Upper lobe of left lung (tissue), 4 donors: ENCODE results near the gene PEX26.

Experiments used
- CTCF ChIP-seq, 6 experiments: fragments of 450-650 bp in 4 of 6; fragments of 200-600 bp in 2 of 6; sonication (generic) in 2 of 6; IDR thresholded peaks; one replicate each; pipeline ENCODE4 v1.5.1; 2016 to 2019; ENCODE audit warnings: antibody characterized with exemption in 6 of 6
- EP300 ChIP-seq, 4 donors: sonication (generic); formaldehyde crosslinking; IDR thresholded peaks; one replicate each; pipeline ENCODE4 v1.5.1; 2017; ENCODE audit warnings: antibody characterized with exemption in 4 of 4, control low read depth in 2 of 4
- POLR2A ChIP-seq, 4 donors: fragments of 450-650 bp; IDR thresholded peaks; one replicate each; pipeline ENCODE4 v1.5.1; 2016 to 2017; ENCODE audit warnings: antibody characterized with exemption in 4 of 4, mild to moderate bottlenecking in 2 of 4
- POLR2AphosphoS5 ChIP-seq, 2 donors: sonication (generic); formaldehyde crosslinking; IDR thresholded peaks; one replicate each; pipeline ENCODE4 v1.5.1; 2017; ENCODE audit warnings: antibody characterized with exemption in 2 of 2

- TF ChIP-seq CTCF (IDR thresholded peaks at IDR 0.05) (no peak), POLR2A (IDR thresholded peaks at IDR 0.05) (no peak), EP300 (IDR thresholded peaks at IDR 0.05) (no peak), POLR2AphosphoS5 (IDR thresholded peaks at IDR 0.05) (no peak)
These were observed 11.2 kb downstream of the PEX26 start for GRCh38 chr22:18088825-18089568.
